GM21423 (cell line): Measurements from ENCODE around the gene TLCD4.
A peak's percentile ranks its signal among the peaks of the same experiment; 100 is the strongest.
"Not testable (repeated sequence)": the region's sequence is repeated elsewhere in the genome, so short reads cannot be mapped to it uniquely, and the experiment has no call there.

Experiments used
- ATAC-seq: cut with Tn5 transposase; IDR thresholded peaks from one replicate; pipeline ENCODE4 v1.9.1; 2021; ENCODE audit warnings: mild to moderate bottlenecking, moderate library complexity; ENCODE audit not compliant: unreplicated experiment

The TLCD4 gene

GRCh38 chr1:95145493-95145892 lies 28.3 kb downstream of the TLCD4 start:
- ATAC-seq: no peak

- ATAC-seq: peak; percentile 66
These were observed 29.5 kb downstream of the TLCD4 start for GRCh38 chr1:95146637-95147036.

- ATAC-seq: no peak
These were observed 36.9 kb downstream of the TLCD4 start for GRCh38 chr1:95154096-95154495.

- ATAC-seq: not testable (repeated sequence)
These were observed 48.4 kb downstream of the TLCD4 start for GRCh38 chr1:95165569-95165968.
